WTC11 (cell line): Measurements from ENCODE around the gene MYH11. TPM values are rescaled to one million over a fixed set of nuclear protein-coding genes. Genes with fewer than 3 reads are reported as not detected.

ENCODE experiments used
- ATAC-seq: fragments of 200-7000 bp; cut with Tn5 transposase; 2 replicates; pipeline ENCODE4 v1.10.0; 2021; ENCODE audit warnings: mild to moderate bottlenecking, moderate library complexity
- CTCF ChIA-PET: fragments of 300-600 bp; sonication (Branson Sonifier 250); formaldehyde crosslinking; loops from one replicate; lab custom pipeline; 2021; ENCODE audit warnings: antibody characterized with exemption; lab: Charles Lee
- POLR2A ChIA-PET: fragments of 350-600 bp; sonication (Branson Sonifier 250); formaldehyde crosslinking; loops from one replicate; lab custom pipeline; 2021; ENCODE audit warnings: antibody characterized with exemption; lab: Charles Lee
- DNase-seq: peaks from one replicate; pipeline ENCODE4 v3.0.0; 2021; ENCODE audit warnings: low spot score
- H3K27ac Mint-ChIP-seq: 2 replicates; pipeline ENCODE4 v1.8.0; 2021; ENCODE audit warnings: mixed read lengths
- H3K27me3 Mint-ChIP-seq: 2 replicates; pipeline ENCODE4 v1.8.0; 2021; ENCODE audit warnings: low read depth, mild to moderate bottlenecking, moderate library complexity, mixed read lengths
- H3K36me3 Mint-ChIP-seq: 2 replicates; pipeline ENCODE4 v1.8.0; 2021; ENCODE audit warnings: mixed read lengths
- H3K4me1 Mint-ChIP-seq: 2 replicates; pipeline ENCODE4 v1.8.0; 2022; ENCODE audit warnings: mixed read lengths
- H3K4me3 Mint-ChIP-seq: 2 replicates; pipeline ENCODE4 v1.8.0; 2021; ENCODE audit warnings: mild to moderate bottlenecking, moderate library complexity, mixed read lengths
- H3K9me3 Mint-ChIP-seq: 2 replicates; pipeline ENCODE4 v1.8.0; 2021; ENCODE audit warnings: mixed read lengths
- CREB1 ChIP-seq: sonication (generic); formaldehyde crosslinking; IDR thresholded peaks from 2 replicates; pipeline ENCODE4 v1.8.0; 2023; ENCODE audit warnings: mild to moderate bottlenecking, missing genetic modification reagents
- ETV6 ChIP-seq: sonication (generic); formaldehyde crosslinking; IDR thresholded peaks from 2 replicates; pipeline ENCODE4 v1.8.1; 2022; ENCODE audit warnings: mild to moderate bottlenecking, missing genetic modification reagents
- GABPB1 ChIP-seq: sonication (generic); formaldehyde crosslinking; IDR thresholded peaks from 2 replicates; pipeline ENCODE4 v1.8.1; 2023; ENCODE audit warnings: mild to moderate bottlenecking, missing genetic modification reagents
- NR1H2 ChIP-seq: sonication (generic); formaldehyde crosslinking; IDR thresholded peaks from 2 replicates; pipeline ENCODE4 v1.9.0; 2021; ENCODE audit warnings: mild to moderate bottlenecking, moderate library complexity, missing genetic modification reagents
- SP1 ChIP-seq: sonication (generic); formaldehyde crosslinking; conservative IDR thresholded peaks from 2 replicates; pipeline ENCODE4 v1.8.1; 2022; ENCODE audit warnings: missing genetic modification reagents
- ZBTB21 ChIP-seq: sonication (generic); formaldehyde crosslinking; IDR thresholded peaks from 2 replicates; pipeline ENCODE4 v1.8.1; 2023; ENCODE audit warnings: mild to moderate bottlenecking, missing genetic modification reagents, borderline replicate concordance
- ZNF138 ChIP-seq: sonication (generic); formaldehyde crosslinking; conservative IDR thresholded peaks from 2 replicates; pipeline ENCODE4 v1.8.1; 2022; ENCODE audit warnings: mild to moderate bottlenecking, moderate library complexity, missing genetic modification reagents
- ZNF219 ChIP-seq: sonication (generic); formaldehyde crosslinking; IDR thresholded peaks from 2 replicates; pipeline ENCODE4 v1.8.0; 2023; ENCODE audit warnings: missing genetic modification reagents, mild to moderate bottlenecking, borderline replicate concordance
- ZNF396 ChIP-seq: fragments of 250-450 bp; sonication (Bioruptor Pico); IDR thresholded peaks from 2 replicates; pipeline ENCODE4 v1.8.0; 2021; ENCODE audit warnings: mild to moderate bottlenecking, moderate library complexity, borderline replicate concordance
- total RNA-seq: library from RNA; stranded (reverse); gene quantifications from 3 replicates; pipeline ENCODE4 v1.2.3, GENCODE V29; 2021
- TF ChIP-seq, protein P1 (sequence below): sonication (generic); formaldehyde crosslinking; IDR thresholded peaks from 2 replicates; pipeline ENCODE4 v1.8.1; 2023; ENCODE audit warnings: mild to moderate bottlenecking, missing genetic modification reagents, borderline replicate concordance
- TF ChIP-seq, protein P2 (sequence below): sonication (generic); formaldehyde crosslinking; conservative IDR thresholded peaks from 2 replicates; pipeline ENCODE4 v1.8.1; 2023; ENCODE audit warnings: mild to moderate bottlenecking, low read depth, missing genetic modification reagents, moderate library complexity
- TF ChIP-seq, protein P3 (sequence below): fragments of 200-600 bp; IDR thresholded peaks from 2 replicates; pipeline ENCODE4 v1.8.0; 2022; ENCODE audit warnings: antibody characterized with exemption
- TF ChIP-seq, protein P4 (sequence below): sonication (generic); formaldehyde crosslinking; IDR thresholded peaks from 2 replicates; pipeline ENCODE4 v1.8.0; 2023; ENCODE audit warnings: mild to moderate bottlenecking, missing genetic modification reagents
- TF ChIP-seq, protein P5 (sequence below): sonication (generic); formaldehyde crosslinking; IDR thresholded peaks from 2 replicates; pipeline ENCODE4 v1.8.0; 2023; ENCODE audit warnings: missing genetic modification reagents
- TF ChIP-seq, protein P6 (sequence below): sonication (generic); formaldehyde crosslinking; IDR thresholded peaks from 2 replicates; pipeline ENCODE4 v1.8.0; 2022; ENCODE audit warnings: mild to moderate bottlenecking, missing genetic modification reagents

MYH11 gene
- total RNA-seq, 1 experiment from 2014 or later: 0.74 TPM

DNA sequence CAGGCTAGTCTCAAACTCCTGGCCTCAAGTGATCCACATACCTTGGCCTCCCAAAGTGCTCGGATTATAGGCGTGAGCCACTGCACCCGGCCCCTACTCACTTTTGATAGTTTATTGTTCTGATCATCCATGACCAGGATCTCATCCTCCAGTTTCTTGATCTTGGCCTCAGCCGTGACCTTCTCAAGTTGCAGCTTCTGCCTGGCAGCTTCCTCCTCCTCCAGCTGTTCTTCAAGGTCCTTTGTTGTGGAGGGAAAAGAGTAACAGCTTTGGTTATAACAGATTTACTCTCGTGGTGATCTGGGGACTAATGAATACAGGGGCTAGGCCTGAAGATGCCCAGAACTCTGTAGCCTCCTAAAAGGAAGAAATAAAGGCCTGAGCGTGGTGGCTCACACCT lies 116.9 kb downstream of the MYH11 start (continued):
- TF ChIP-seq, protein P1, sequence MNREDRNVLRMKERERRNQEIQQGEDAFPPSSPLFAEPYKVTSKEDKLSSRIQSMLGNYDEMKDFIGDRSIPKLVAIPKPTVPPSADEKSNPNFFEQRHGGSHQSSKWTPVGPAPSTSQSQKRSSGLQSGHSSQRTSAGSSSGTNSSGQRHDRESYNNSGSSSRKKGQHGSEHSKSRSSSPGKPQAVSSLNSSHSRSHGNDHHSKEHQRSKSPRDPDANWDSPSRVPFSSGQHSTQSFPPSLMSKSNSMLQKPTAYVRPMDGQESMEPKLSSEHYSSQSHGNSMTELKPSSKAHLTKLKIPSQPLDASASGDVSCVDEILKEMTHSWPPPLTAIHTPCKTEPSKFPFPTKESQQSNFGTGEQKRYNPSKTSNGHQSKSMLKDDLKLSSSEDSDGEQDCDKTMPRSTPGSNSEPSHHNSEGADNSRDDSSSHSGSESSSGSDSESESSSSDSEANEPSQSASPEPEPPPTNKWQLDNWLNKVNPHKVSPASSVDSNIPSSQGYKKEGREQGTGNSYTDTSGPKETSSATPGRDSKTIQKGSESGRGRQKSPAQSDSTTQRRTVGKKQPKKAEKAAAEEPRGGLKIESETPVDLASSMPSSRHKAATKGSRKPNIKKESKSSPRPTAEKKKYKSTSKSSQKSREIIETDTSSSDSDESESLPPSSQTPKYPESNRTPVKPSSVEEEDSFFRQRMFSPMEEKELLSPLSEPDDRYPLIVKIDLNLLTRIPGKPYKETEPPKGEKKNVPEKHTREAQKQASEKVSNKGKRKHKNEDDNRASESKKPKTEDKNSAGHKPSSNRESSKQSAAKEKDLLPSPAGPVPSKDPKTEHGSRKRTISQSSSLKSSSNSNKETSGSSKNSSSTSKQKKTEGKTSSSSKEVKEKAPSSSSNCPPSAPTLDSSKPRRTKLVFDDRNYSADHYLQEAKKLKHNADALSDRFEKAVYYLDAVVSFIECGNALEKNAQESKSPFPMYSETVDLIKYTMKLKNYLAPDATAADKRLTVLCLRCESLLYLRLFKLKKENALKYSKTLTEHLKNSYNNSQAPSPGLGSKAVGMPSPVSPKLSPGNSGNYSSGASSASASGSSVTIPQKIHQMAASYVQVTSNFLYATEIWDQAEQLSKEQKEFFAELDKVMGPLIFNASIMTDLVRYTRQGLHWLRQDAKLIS: no peak
- TF ChIP-seq NR1H2 (no peak), ZNF138 (no peak), ZNF396 (no peak), CREB1 (CRISPR knock-in tag) (no peak), ETV6 (CRISPR knock-in tag) (no peak), GABPB1 (CRISPR knock-in tag) (no peak)
- TF ChIP-seq, protein P2, sequence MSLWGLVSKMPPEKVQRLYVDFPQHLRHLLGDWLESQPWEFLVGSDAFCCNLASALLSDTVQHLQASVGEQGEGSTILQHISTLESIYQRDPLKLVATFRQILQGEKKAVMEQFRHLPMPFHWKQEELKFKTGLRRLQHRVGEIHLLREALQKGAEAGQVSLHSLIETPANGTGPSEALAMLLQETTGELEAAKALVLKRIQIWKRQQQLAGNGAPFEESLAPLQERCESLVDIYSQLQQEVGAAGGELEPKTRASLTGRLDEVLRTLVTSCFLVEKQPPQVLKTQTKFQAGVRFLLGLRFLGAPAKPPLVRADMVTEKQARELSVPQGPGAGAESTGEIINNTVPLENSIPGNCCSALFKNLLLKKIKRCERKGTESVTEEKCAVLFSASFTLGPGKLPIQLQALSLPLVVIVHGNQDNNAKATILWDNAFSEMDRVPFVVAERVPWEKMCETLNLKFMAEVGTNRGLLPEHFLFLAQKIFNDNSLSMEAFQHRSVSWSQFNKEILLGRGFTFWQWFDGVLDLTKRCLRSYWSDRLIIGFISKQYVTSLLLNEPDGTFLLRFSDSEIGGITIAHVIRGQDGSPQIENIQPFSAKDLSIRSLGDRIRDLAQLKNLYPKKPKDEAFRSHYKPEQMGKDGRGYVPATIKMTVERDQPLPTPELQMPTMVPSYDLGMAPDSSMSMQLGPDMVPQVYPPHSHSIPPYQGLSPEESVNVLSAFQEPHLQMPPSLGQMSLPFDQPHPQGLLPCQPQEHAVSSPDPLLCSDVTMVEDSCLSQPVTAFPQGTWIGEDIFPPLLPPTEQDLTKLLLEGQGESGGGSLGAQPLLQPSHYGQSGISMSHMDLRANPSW (CRISPR knock-in tag): no peak
- TF ChIP-seq, protein P3, sequence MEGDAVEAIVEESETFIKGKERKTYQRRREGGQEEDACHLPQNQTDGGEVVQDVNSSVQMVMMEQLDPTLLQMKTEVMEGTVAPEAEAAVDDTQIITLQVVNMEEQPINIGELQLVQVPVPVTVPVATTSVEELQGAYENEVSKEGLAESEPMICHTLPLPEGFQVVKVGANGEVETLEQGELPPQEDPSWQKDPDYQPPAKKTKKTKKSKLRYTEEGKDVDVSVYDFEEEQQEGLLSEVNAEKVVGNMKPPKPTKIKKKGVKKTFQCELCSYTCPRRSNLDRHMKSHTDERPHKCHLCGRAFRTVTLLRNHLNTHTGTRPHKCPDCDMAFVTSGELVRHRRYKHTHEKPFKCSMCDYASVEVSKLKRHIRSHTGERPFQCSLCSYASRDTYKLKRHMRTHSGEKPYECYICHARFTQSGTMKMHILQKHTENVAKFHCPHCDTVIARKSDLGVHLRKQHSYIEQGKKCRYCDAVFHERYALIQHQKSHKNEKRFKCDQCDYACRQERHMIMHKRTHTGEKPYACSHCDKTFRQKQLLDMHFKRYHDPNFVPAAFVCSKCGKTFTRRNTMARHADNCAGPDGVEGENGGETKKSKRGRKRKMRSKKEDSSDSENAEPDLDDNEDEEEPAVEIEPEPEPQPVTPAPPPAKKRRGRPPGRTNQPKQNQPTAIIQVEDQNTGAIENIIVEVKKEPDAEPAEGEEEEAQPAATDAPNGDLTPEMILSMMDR: no peak
- TF ChIP-seq, protein P4, sequence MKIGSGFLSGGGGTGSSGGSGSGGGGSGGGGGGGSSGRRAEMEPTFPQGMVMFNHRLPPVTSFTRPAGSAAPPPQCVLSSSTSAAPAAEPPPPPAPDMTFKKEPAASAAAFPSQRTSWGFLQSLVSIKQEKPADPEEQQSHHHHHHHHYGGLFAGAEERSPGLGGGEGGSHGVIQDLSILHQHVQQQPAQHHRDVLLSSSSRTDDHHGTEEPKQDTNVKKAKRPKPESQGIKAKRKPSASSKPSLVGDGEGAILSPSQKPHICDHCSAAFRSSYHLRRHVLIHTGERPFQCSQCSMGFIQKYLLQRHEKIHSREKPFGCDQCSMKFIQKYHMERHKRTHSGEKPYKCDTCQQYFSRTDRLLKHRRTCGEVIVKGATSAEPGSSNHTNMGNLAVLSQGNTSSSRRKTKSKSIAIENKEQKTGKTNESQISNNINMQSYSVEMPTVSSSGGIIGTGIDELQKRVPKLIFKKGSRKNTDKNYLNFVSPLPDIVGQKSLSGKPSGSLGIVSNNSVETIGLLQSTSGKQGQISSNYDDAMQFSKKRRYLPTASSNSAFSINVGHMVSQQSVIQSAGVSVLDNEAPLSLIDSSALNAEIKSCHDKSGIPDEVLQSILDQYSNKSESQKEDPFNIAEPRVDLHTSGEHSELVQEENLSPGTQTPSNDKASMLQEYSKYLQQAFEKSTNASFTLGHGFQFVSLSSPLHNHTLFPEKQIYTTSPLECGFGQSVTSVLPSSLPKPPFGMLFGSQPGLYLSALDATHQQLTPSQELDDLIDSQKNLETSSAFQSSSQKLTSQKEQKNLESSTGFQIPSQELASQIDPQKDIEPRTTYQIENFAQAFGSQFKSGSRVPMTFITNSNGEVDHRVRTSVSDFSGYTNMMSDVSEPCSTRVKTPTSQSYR (CRISPR knock-in tag): no peak
- TF ChIP-seq, protein P5, sequence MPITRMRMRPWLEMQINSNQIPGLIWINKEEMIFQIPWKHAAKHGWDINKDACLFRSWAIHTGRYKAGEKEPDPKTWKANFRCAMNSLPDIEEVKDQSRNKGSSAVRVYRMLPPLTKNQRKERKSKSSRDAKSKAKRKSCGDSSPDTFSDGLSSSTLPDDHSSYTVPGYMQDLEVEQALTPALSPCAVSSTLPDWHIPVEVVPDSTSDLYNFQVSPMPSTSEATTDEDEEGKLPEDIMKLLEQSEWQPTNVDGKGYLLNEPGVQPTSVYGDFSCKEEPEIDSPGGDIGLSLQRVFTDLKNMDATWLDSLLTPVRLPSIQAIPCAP (CRISPR knock-in tag): no peak
- TF ChIP-seq, protein P6, sequence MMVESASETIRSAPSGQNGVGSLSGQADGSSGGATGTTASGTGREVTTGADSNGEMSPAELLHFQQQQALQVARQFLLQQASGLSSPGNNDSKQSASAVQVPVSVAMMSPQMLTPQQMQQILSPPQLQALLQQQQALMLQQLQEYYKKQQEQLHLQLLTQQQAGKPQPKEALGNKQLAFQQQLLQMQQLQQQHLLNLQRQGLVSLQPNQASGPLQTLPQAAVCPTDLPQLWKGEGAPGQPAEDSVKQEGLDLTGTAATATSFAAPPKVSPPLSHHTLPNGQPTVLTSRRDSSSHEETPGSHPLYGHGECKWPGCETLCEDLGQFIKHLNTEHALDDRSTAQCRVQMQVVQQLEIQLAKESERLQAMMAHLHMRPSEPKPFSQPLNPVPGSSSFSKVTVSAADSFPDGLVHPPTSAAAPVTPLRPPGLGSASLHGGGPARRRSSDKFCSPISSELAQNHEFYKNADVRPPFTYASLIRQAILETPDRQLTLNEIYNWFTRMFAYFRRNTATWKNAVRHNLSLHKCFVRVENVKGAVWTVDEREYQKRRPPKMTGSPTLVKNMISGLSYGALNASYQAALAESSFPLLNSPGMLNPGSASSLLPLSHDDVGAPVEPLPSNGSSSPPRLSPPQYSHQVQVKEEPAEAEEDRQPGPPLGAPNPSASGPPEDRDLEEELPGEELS (CRISPR knock-in tag): no peak

DNA sequence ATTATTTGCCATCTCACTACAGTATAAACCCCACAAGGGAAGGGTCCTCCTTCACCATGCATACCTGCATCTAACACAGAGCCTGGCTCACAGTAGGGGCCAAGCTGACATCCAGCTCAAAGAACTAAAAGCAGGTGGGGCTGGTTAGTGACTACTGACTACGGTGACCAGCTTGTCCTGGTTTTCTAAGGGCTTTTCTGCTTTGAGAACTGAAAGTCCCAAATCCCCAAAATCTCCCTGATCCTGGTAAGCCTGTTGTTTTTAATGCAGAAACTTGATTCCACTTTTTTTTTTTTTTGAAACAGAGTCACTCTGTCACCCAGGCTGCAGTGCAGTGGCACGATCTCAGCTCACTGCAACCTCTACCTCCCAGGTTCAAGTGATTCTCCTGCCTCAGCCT lies 117.4 kb downstream of the MYH11 start:
- ATAC-seq: no peak
- TF ChIP-seq ZBTB21: no peak
- TF ChIP-seq ZNF219 (CRISPR knock-in tag): no peak
- no peak for TF ChIP-seq SP1 (CRISPR knock-in tag)
- TF ChIP-seq, all 79 proteins: peak for 0

More for the DNA sequence above, 117.4 kb downstream of the MYH11 start:
- DNase-seq: no peak
- H3K36me3 Mint-ChIP-seq: no peaks in the 10 kb centered on the region
- peaks cover 10% of the 10 kb centered on the region; the same call in 1 of the 2 replicates for H3K9me3 Mint-ChIP-seq
- peaks cover 6% of the 10 kb centered on the region for H3K4me1 Mint-ChIP-seq
- CTCF ChIA-PET: interaction anchor here (0.7 to 2.4 kb wide), 3 partner anchors 16 to 38 kb away, joined by 3 to 8 read pairs (median 7); no protein-coding TSS in a partner anchor
- H3K27ac Mint-ChIP-seq: no peak overlapping the region; the same call in 1 of the 2 replicates
- H3K27me3 Mint-ChIP-seq: no peaks in the 10 kb centered on the region
- H3K4me3 Mint-ChIP-seq: no peak overlapping the region
- POLR2A ChIA-PET: no interaction called here
